Gastrocnemius medialis (tissue), 4 donors: ENCODE data around the gene SHLD1. TPM values are rescaled to one million over a fixed set of nuclear protein-coding genes. Genes with fewer than 3 reads are reported as not detected.

Experiments
- ATAC-seq, 2 donors: fragments of 150-250 bp; one replicate each; pipeline ENCODE4 v1.9.1; 2016
- DNase-seq, 2 donors: peaks; one replicate each; pipeline ENCODE4 v3.0.0-alpha.2; 2019
- H3K27ac ChIP-seq, 4 donors: fragments of 200-600 bp; sonication (generic); 1 replicate in 1 of 4; 2 replicates in 3 of 4; pipeline ENCODE4 v1.5.1; 2016 to 2018; ENCODE audit warnings: mild to moderate bottlenecking in 2 of 4, moderate library complexity in 1 of 4
- H3K27me3 ChIP-seq, 3 donors: fragments of 200-600 bp; sonication (generic) in 2 of 3; 1 replicate in 1 of 3; 2 replicates in 2 of 3; pipeline versions ENCODE4 v1.5.1 to v1.6.0; 2016 to 2019; ENCODE audit warnings: mild to moderate bottlenecking in 1 of 3, moderate library complexity in 1 of 3
- H3K36me3 ChIP-seq, 2 donors: fragments of 200-600 bp; sonication (generic) in 1 of 2; one replicate each; pipeline ENCODE4 v1.5.1; 2017 to 2018
- H3K4me1 ChIP-seq, 2 donors: fragments of 200-600 bp; sonication (generic) in 1 of 2; one replicate each; pipeline ENCODE4 v1.5.1; 2016 to 2017; ENCODE audit warnings: mild to moderate bottlenecking in 2 of 2
- H3K4me3 ChIP-seq, 4 donors: fragments of 200-600 bp; sonication (generic) in 3 of 4; 1 replicate in 1 of 4; 2 replicates in 3 of 4; pipeline ENCODE4 v1.5.1; 2016 to 2019; ENCODE audit warnings: mild to moderate bottlenecking in 2 of 4
- H3K9me3 ChIP-seq, 3 donors: fragments of 200-600 bp; sonication (generic) in 2 of 3; 1 replicate in 1 of 3; 2 replicates in 2 of 3; pipeline ENCODE4 v1.5.1; 2016 to 2019
- POLR2A ChIP-seq, 2 donors: fragments of 450-650 bp; IDR thresholded peaks; one replicate each; pipeline ENCODE4 v1.6.1; 2017; ENCODE audit warnings: antibody characterized with exemption in 2 of 2, mild to moderate bottlenecking in 2 of 2, moderate library complexity in 2 of 2
- in situ Hi-C, 4 donors: fragments of 200-750 bp; cut with MboI; loops; one replicate each; pipeline versions ENCODE4 v1.15.0 to v1.8.0; 2017; ENCODE audit warnings: low sequenced_read_pairs in 4 of 4
- intact Hi-C: fragments of 100-400 bp; cut with DNase I; formaldehyde crosslinking; loops from one replicate; pipeline ENCODE4 v1.15.1; 2023; ENCODE audit warnings: low total_unique reads
- total RNA-seq, 4 donors: library from RNA; depleted of rRNA; stranded (reverse); fragments of >200 nt; gene quantifications; one replicate each; pipeline versions ENCODE4 v1.1.0 to v1.2.3, GENCODE V29; 2016
- TF ChIP-seq, protein P1 (sequence below), 5 experiments: fragments of 450-650 bp in 3 of 5; fragments of 200-600 bp in 2 of 5; sonication (generic) in 2 of 5; IDR thresholded peaks in 4 of 5; conservative IDR thresholded peaks in 1 of 5; 1 replicate in 4 of 5; 2 replicates in 1 of 5; pipeline ENCODE4 v1.5.1; 2016 to 2019; ENCODE audit warnings: antibody characterized with exemption in 5 of 5, mild to moderate bottlenecking in 3 of 5, moderate library complexity in 3 of 5

Gene SHLD1
- total RNA-seq, 4 donors from 2014 or later, result 5.4 to 7.1 (median 5.8) TPM

DNA sequence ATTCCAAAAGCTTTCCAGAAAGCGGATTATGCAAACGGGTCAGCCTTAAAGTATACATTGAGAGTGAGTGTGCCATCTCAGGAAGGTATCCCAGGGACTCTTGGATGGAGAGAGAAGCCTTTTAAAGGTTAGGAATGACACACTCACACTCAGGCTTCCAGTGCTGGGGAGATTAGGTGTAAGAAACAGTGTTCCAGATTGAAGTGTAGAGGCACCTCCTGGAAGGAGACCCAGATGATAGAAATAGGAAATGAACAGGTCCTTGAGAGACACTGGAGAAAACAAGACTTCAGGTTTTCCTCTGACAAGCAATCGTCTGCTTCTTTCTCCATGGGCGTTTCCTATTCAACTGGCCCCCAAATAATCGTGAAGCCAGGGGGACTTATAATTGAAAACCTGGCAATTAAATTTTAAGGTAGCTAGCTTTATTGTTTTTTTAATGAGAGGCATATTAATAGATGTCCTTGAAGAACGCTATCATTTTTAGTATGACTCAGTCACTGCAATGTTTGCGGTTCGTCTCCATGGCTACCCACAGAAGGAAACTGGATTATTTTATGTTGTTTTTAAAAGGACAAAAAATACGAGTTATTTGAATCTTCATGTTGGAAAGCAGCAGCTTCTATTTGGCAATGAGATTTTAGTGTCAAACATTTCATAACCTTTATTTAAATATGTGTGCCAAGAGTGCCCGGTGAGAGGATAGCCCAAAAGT, 114.8 kb downstream of the SHLD1 start:
- Histone ChIP-seq H3K4me1 (peaks cover 43 to 48% of the 10 kb centered on the region in 2 donors), H3K36me3 (no peaks in the 10 kb centered on the region), H3K27ac (peak overlapping the region; percentile 81 to 92 (median 90)), H3K9me3 (no peaks in the 10 kb centered on the region), H3K27me3 (no peaks in the 10 kb centered on the region), H3K4me3 (no peak overlapping the region)
- no peak for TF ChIP-seq POLR2A (IDR thresholded peaks at IDR 0.05)
- TF ChIP-seq, protein P1, sequence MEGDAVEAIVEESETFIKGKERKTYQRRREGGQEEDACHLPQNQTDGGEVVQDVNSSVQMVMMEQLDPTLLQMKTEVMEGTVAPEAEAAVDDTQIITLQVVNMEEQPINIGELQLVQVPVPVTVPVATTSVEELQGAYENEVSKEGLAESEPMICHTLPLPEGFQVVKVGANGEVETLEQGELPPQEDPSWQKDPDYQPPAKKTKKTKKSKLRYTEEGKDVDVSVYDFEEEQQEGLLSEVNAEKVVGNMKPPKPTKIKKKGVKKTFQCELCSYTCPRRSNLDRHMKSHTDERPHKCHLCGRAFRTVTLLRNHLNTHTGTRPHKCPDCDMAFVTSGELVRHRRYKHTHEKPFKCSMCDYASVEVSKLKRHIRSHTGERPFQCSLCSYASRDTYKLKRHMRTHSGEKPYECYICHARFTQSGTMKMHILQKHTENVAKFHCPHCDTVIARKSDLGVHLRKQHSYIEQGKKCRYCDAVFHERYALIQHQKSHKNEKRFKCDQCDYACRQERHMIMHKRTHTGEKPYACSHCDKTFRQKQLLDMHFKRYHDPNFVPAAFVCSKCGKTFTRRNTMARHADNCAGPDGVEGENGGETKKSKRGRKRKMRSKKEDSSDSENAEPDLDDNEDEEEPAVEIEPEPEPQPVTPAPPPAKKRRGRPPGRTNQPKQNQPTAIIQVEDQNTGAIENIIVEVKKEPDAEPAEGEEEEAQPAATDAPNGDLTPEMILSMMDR (IDR thresholded peaks at IDR 0.05 in 4 of 5, conservative IDR thresholded peaks at IDR 0.05 in 1 of 5), result no peak
- intact Hi-C loops, result no loop called here
- no peak for ATAC-seq
- in situ Hi-C loops, result no loop called here
- DNase-seq, result no peak

DNA sequence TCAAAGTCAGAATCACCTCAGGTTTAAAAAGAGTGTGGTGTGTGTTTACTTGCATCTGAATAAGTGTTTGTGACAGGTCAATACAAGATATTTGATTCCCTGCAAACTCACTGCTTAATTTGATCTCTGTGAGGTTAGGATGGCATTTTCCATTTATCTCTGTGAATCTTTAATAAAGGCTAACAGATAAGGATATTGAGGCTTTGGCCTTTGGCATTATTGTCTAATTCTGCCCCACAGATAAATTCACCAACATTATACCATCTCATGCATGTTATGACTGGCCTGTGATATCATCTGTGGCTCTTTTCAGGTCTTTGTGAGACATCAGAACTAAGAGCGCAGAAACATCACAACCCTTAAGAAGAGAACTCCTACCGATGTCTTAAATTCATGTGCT, 115.4 kb downstream of the SHLD1 start:
- in situ Hi-C loops (no loop called here), intact Hi-C loops (no loop called here)
- ATAC-seq (no peak), DNase-seq (no peak)
- no peak overlapping the region for H3K4me3 ChIP-seq
- H3K9me3 ChIP-seq, result no peaks in the 10 kb centered on the region
- H3K36me3 ChIP-seq, result no peaks in the 10 kb centered on the region
- peaks cover 43 to 48% of the 10 kb centered on the region in 2 donors for H3K4me1 ChIP-seq
- no peak for TF ChIP-seq POLR2A (IDR thresholded peaks at IDR 0.05)
- TF ChIP-seq, protein P1 (IDR thresholded peaks at IDR 0.05 in 4 of 5, conservative IDR thresholded peaks at IDR 0.05 in 1 of 5), result no peak
- peak overlapping the region; percentile 81 to 92 (median 90) for H3K27ac ChIP-seq
- no peaks in the 10 kb centered on the region for H3K27me3 ChIP-seq

DNA sequence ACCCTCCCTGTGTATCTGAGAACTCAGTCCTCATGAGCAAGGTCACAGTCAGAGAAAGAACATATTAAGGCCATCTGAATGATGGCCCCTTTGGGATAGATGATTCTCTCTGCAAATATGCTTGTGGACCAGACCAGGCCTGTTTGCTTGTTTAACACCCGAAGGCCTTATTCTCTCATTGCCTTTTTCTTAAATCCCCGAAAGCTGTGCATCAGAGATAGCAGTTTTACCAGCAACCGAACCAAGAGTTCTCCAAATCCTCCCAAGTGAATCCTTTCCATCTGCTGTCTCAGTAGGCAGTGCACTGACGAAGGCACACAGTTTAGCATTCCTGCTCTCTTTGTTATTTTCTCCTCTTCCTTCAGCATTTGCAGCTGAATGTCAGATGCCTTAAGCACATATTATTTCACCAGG, 120.4 kb downstream of the SHLD1 start:
- H3K4me1 ChIP-seq, result peaks cover 1 to 2% of the 10 kb centered on the region in 2 donors
- H3K9me3 ChIP-seq, result no peaks in the 10 kb centered on the region
- DNase-seq, result no peak
- in situ Hi-C loops, result no loop called here
- no peak overlapping the region for H3K4me3 ChIP-seq
- no peaks in the 10 kb centered on the region for H3K36me3 ChIP-seq
- H3K27me3 ChIP-seq, result no peaks in the 10 kb centered on the region
- intact Hi-C loops, result no loop called here
- TF ChIP-seq POLR2A (IDR thresholded peaks at IDR 0.05), result no peak
- TF ChIP-seq, protein P1 (IDR thresholded peaks at IDR 0.05 in 4 of 5, conservative IDR thresholded peaks at IDR 0.05 in 1 of 5), result no peak
- no peak for ATAC-seq
- no peak overlapping the region for H3K27ac ChIP-seq

DNA sequence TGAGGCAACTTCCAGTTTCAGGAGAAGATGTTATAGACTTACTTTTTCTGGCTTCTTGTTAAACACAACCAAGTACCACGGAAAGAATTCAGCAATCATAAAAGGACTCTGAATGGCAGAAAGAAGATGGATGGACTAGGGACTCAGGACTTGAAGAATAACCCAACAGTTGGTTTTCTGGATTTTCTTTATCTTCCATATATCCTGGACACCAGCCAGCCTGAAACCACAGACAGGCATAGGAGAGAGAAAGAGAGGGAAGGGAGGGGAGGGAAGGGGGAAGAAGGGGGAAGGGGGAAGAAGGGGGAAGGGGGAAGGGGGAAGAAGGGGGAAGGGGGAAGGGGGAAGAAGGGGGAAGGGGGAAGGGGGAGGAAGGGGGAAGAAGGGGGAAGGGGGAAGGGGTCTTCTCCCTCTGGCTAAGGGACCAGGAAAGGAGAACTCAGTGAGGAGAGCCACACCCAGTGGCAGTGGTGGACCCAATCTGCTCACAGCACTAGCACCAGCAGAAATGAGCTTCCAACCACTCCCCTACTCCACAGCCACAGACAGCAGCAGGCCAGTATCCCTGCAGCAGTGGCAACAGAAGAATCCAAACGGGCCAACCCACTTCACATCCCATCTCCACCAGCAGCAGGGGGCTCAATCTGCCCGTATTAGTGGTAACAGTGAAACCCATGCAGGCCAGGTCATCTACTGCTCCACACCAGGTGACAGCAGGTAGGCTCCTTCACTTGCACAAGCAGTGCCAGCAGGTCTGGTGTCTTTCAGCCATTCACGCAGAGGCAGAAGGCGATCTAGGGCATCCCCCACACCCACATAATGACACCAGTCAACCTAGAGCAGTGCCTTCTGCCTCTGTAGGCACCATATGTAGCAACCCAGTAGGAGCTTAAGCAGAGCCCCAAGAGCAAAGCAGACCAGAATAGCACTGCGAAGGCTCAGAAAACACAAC, 121.5 kb downstream of the SHLD1 start:
- ATAC-seq (no peak), DNase-seq (no peak)
- Histone ChIP-seq H3K27ac (no peak overlapping the region), H3K9me3 (no peaks in the 10 kb centered on the region), H3K27me3 (no peaks in the 10 kb centered on the region), H3K4me3 (no peak overlapping the region), H3K4me1 (no peaks in the 10 kb centered on the region), H3K36me3 (no peaks in the 10 kb centered on the region)
- TF ChIP-seq, protein P1 (IDR thresholded peaks at IDR 0.05 in 4 of 5, conservative IDR thresholded peaks at IDR 0.05 in 1 of 5), result no peak
- TF ChIP-seq POLR2A (IDR thresholded peaks at IDR 0.05), result no peak
- in situ Hi-C loops (no loop called here), intact Hi-C loops (no loop called here)
